H1 (cell line): ENCODE data around the gene AMMECR1L. TPM values are rescaled to one million over a fixed set of nuclear protein-coding genes. Genes with fewer than 3 reads are reported as not detected.

Experiments
- CTCF ChIA-PET: fragments of 300-600 bp; sonication (Branson Sonifier 250); formaldehyde crosslinking; loops from one replicate; lab custom pipeline; 2021; ENCODE audit not compliant: partially characterized antibody; lab: Charles Lee
- POLR2A ChIA-PET: fragments of 300-600 bp; sonication (Branson Sonifier 250); formaldehyde crosslinking; loops from one replicate; lab custom pipeline; 2021; ENCODE audit warnings: inconsistent platforms; ENCODE audit not compliant: partially characterized antibody; lab: Charles Lee
- DNase-seq, 2 experiments: peaks; one replicate each; pipeline versions ENCODE4 v3.0.0 to v3.0.0-alpha.2; 2010 to 2022; ENCODE audit warnings: low spot score in 2 of 2, low read depth in 1 of 2, mixed read lengths in 1 of 2
- FAIRE-seq: peaks from 2 replicates; lab custom pipeline; 2011; peaks lifted over from hg19 to GRCh38; lab: Jason Lieb, UNC
- H2AFZ ChIP-seq: 2 replicates; pipeline ENCODE4 v1.8.1; 2012; ENCODE audit warnings: low read length, inconsistent platforms
- H2AK5ac ChIP-seq: 2 replicates; pipeline ENCODE4 v1.6.1; 2013; ENCODE audit warnings: low read depth, low read length
- H2BK120ac ChIP-seq: replicated peaks from 2 replicates; pipeline ENCODE3; 2013; ENCODE audit warnings: low read depth, low read length, inconsistent platforms
- H2BK12ac ChIP-seq: 2 replicates; pipeline ENCODE4 v1.6.1; 2013; ENCODE audit warnings: low read depth, low read length
- H2BK15ac ChIP-seq: 2 replicates; pipeline ENCODE4 v1.6.1; 2013; ENCODE audit warnings: low read length
- H2BK20ac ChIP-seq: 2 replicates; pipeline ENCODE4 v1.6.1; 2013; ENCODE audit warnings: low read length
- H2BK5ac ChIP-seq: 2 replicates; pipeline ENCODE4 v1.6.1; 2013; ENCODE audit warnings: low read depth, low read length
- H3K14ac ChIP-seq: 2 replicates; pipeline ENCODE4 v1.6.1; 2013; ENCODE audit warnings: inconsistent platforms; ENCODE audit not compliant: insufficient read length
- H3K18ac ChIP-seq: 2 replicates; pipeline ENCODE4 v1.6.1; 2013; ENCODE audit warnings: low read length; ENCODE audit errors: extremely low read depth
- H3K23ac ChIP-seq: 2 replicates; pipeline ENCODE4 v1.6.1; 2013; ENCODE audit warnings: inconsistent platforms; ENCODE audit not compliant: insufficient read length
- H3K23me2 ChIP-seq: 2 replicates; pipeline ENCODE4 v1.6.1; 2013; ENCODE audit warnings: low read depth, low read length
- H3K27ac ChIP-seq: 2 replicates; pipeline ENCODE4 v1.6.1; 2011; ENCODE audit warnings: low read depth, low read length, inconsistent platforms
- H3K27me3 ChIP-seq, 4 experiments: replicated peaks in 1 of 4; 1 replicate in 1 of 4; 2 replicates in 3 of 4; pipeline versions ENCODE4 v1.6.1 to v1.8.1; 2011 to 2013; ENCODE audit warnings: low read length in 3 of 4, mild to moderate bottlenecking in 3 of 4, inconsistent platforms in 2 of 4, mixed read lengths in 2 of 4, moderate library complexity in 1 of 4; ENCODE audit not compliant: control insufficient read depth in 3 of 4, insufficient read depth in 3 of 4; ENCODE audit errors: extremely low read depth in 1 of 4
- H3K36me3 ChIP-seq, 4 experiments: 2 replicates each; pipeline versions ENCODE4 v1.6.1 to v1.8.1; 2011 to 2013; ENCODE audit warnings: mild to moderate bottlenecking in 4 of 4, low read length in 3 of 4, moderate library complexity in 2 of 4, control low read depth in 1 of 4, inconsistent platforms in 1 of 4; ENCODE audit not compliant: insufficient read depth in 4 of 4, control insufficient read depth in 2 of 4
- H3K4ac ChIP-seq: replicated peaks from 2 replicates; pipeline ENCODE3; 2013; ENCODE audit warnings: low read length, low read depth, mixed read lengths, inconsistent platforms; ENCODE audit not compliant: insufficient read length
- H3K4me1 ChIP-seq, 4 experiments: replicated peaks in 1 of 4; 1 replicate in 1 of 4; 2 replicates in 3 of 4; pipeline versions ENCODE4 v1.6.1 to v1.8.1; 2011 to 2013; ENCODE audit warnings: low read length in 3 of 4, inconsistent platforms in 2 of 4, mixed read lengths in 1 of 4; ENCODE audit not compliant: insufficient read depth in 4 of 4, control insufficient read depth in 3 of 4
- H3K4me2 ChIP-seq, 2 experiments: 2 replicates each; pipeline versions ENCODE4 v1.6.1 to v1.8.1; 2011 to 2013; ENCODE audit warnings: low read depth in 2 of 2, low read length in 2 of 2, control low read depth in 1 of 2, inconsistent platforms in 1 of 2, mild to moderate bottlenecking in 1 of 2; ENCODE audit not compliant: insufficient read depth in 1 of 2
- H3K4me3 ChIP-seq, 4 experiments: fragments of 200-600, 300-600 bp in 1 of 4; sonication (generic), shearing (Covaris generic), sonication (Bioruptor Twin) in 1 of 4; 2 replicates each; pipeline versions ENCODE4 v1.5.1 to v1.8.1; 2011 to 2016; ENCODE audit warnings: low read length in 4 of 4, low read depth in 3 of 4, control low read depth in 2 of 4, inconsistent platforms in 2 of 4, mild to moderate bottlenecking in 2 of 4, mixed read lengths in 1 of 4, moderate library complexity in 1 of 4; ENCODE audit not compliant: insufficient read depth in 2 of 4; ENCODE audit errors: extremely low read depth in 1 of 4
- H3K56ac ChIP-seq: replicated peaks from 2 replicates; pipeline ENCODE3; 2013; ENCODE audit warnings: low read depth, mild to moderate bottlenecking, mixed read lengths, low read length, inconsistent platforms; ENCODE audit not compliant: insufficient read length
- H3K79me1 ChIP-seq: 2 replicates; pipeline ENCODE4 v1.6.1; 2013; ENCODE audit warnings: low read depth, low read length, control low read depth
- H3K79me2 ChIP-seq, 2 experiments: 2 replicates each; pipeline versions ENCODE4 v1.6.1 to v1.8.1; 2012 to 2013; ENCODE audit warnings: low read length in 2 of 2, mild to moderate bottlenecking in 2 of 2, inconsistent platforms in 1 of 2; ENCODE audit not compliant: insufficient read depth in 2 of 2, control insufficient read depth in 1 of 2
- H3K9ac ChIP-seq, 4 experiments: replicated peaks in 1 of 4; 1 replicate in 1 of 4; 2 replicates in 3 of 4; pipeline versions ENCODE4 v1.6.1 to v1.8.1; 2011 to 2013; ENCODE audit warnings: low read depth in 3 of 4, low read length in 3 of 4, control low read depth in 2 of 4, mild to moderate bottlenecking in 2 of 4, moderate library complexity in 2 of 4, inconsistent platforms in 1 of 4; ENCODE audit errors: extremely low read depth in 1 of 4
- H3K9me3 ChIP-seq, 2 experiments: 2 replicates each; pipeline versions ENCODE4 v1.6.1 to v1.8.1; 2012 to 2013; ENCODE audit warnings: mild to moderate bottlenecking in 2 of 2, moderate library complexity in 2 of 2, control low read depth in 1 of 2, inconsistent platforms in 1 of 2, low read depth in 1 of 2, low read length in 1 of 2, mixed read lengths in 1 of 2; ENCODE audit not compliant: insufficient read depth in 2 of 2
- H4K20me1 ChIP-seq, 2 experiments: replicated peaks in 1 of 2; 2 replicates each; pipeline versions ENCODE3 to v1.8.1; 2011 to 2013; ENCODE audit warnings: inconsistent platforms in 2 of 2, low read length in 2 of 2, mild to moderate bottlenecking in 1 of 2; ENCODE audit not compliant: insufficient read depth in 2 of 2, control insufficient read depth in 1 of 2
- H4K5ac ChIP-seq: 2 replicates; pipeline ENCODE4 v1.6.1; 2013; ENCODE audit warnings: low read length, low read depth, mixed read lengths, inconsistent platforms; ENCODE audit not compliant: insufficient read length
- H4K8ac ChIP-seq: 2 replicates; pipeline ENCODE4 v1.8.0; 2013; ENCODE audit warnings: mild to moderate bottlenecking, moderate library complexity, low read length, inconsistent platforms; ENCODE audit not compliant: insufficient read depth; ENCODE audit errors: extremely low read depth
- H4K91ac ChIP-seq: replicated peaks from 2 replicates; pipeline ENCODE3; 2013; ENCODE audit warnings: low read length, mixed read lengths, inconsistent platforms; ENCODE audit not compliant: insufficient read length
- GTF2F1 ChIP-seq: IDR thresholded peaks from 2 replicates; pipeline ENCODE4 v1.6.1; 2012; ENCODE audit warnings: low read depth, low read length, improper control_type of control experiment, borderline replicate concordance
- ZNF274 ChIP-seq: IDR thresholded peaks from 2 replicates; pipeline ENCODE4 v1.7.0; 2012; ENCODE audit warnings: low read length, borderline replicate concordance; ENCODE audit errors: extremely low read depth
- WGBS, 2 experiments: shearing (Covaris generic) in 1 of 2; methylation state at CpG; one replicate each; pipeline versions ENCODE4 v1.1.6 to v1.1.7; 2013 to 2015; ENCODE audit warnings: low lambda C conversion rate in 2 of 2, mixed read lengths in 2 of 2, inconsistent platforms in 1 of 2, low coverage in 1 of 2, missing lambda C conversion rate in 1 of 2; ENCODE audit not compliant: insufficient replicate concordance in 2 of 2, insufficient coverage in 1 of 2, insufficient read length in 1 of 2; ENCODE audit errors: extremely low coverage in 1 of 2, missing lambda C conversion rate in 1 of 2; 5-methylcytosine and 5-hydroxymethylcytosine counted together
- polyA plus RNA-seq, 7 experiments: library from polyadenylated mRNA; depleted of rRNA in 3 of 7; stranded (reverse) in 5 of 7; unstranded in 2 of 7; fragments of >200 nt in 5 of 7; fragments of 200-250 nt in 2 of 7; gene quantifications; 1 replicate in 5 of 7; 2 replicates in 1 of 7; 4 replicates in 1 of 7; pipeline versions ENCODE4 v1.2.1 to v1.2.3, GENCODE V29; 2011 to 2013; ENCODE audit warnings: missing spikeins in 2 of 7, mixed read lengths in 2 of 7
- total RNA-seq: library from RNA; stranded (reverse); fragmentation: NEBNext Ultra II Directional; extraction: Animal tissue kit (Norgen Biotek cat#: 25700); gene quantifications from 2 replicates; pipeline ENCODE4 v1.2.1, GENCODE V29; 2021

The AMMECR1L gene
- total and polyA plus RNA-seq, 2 of the 8 experiments (the other 6 are each of a cell fraction or from before 2014, with no cell fraction given) = 10.1 to 18.8 TPM

GRCh38 chr2:127877626-127878025, 8.1 kb downstream of the AMMECR1L start:
- POLR2A ChIA-PET = interaction anchor here (0.5 to 1.0 kb wide), 2 partner anchors 21 to 128 kb away, joined by 3 to 4 read pairs; no protein-coding TSS in a partner anchor

More at GRCh38 chr2:127877626-127878025, 8.1 kb downstream of the AMMECR1L start:
- H4K5ac ChIP-seq = no peak overlapping the region
- no peak overlapping the region for H2AK5ac ChIP-seq
- H3K4me3 ChIP-seq = no peak overlapping the region
- H3K9ac ChIP-seq = no peak overlapping the region
- H3K56ac ChIP-seq = no peak overlapping the region
- CTCF ChIA-PET = interaction anchor here (0.8 kb wide), 1 partner anchor 104 kb away, joined by 3 read pairs; no protein-coding TSS in a partner anchor
- no peak overlapping the region for H3K27ac ChIP-seq
- H4K91ac ChIP-seq = no peak overlapping the region
- H2BK20ac ChIP-seq = no peak overlapping the region
- no peak overlapping the region for H3K4me2 ChIP-seq
- H3K4me1 ChIP-seq = peaks cover 0 to 5% (median 0%) of the 10 kb centered on the region in 4 experiments; a peak in 1 of 7 replicates
- no peak overlapping the region for H3K18ac ChIP-seq
- no peak overlapping the region for H3K4ac ChIP-seq
- H3K9me3 ChIP-seq = no peaks in the 10 kb centered on the region
- peaks cover 6 to 39% (median 19%) of the 10 kb centered on the region in 4 experiments for H3K36me3 ChIP-seq
- 97% methylated on average over 3 of the region's 3 CpGs; no CpG with 5 or more reads in 1 of the 2 experiments for WGBS, 2 experiments
- no peak overlapping the region for H2BK5ac ChIP-seq
- H3K27me3 ChIP-seq = no peaks in the 10 kb centered on the region
- no peak overlapping the region for H4K8ac ChIP-seq
- no peak overlapping the region for H2BK120ac ChIP-seq
- H2BK12ac ChIP-seq = no peak overlapping the region
- peaks cover 9 to 91% of the 10 kb centered on the region in 2 experiments for H3K79me2 ChIP-seq
- no peak overlapping the region for H2AFZ ChIP-seq
- H2BK15ac ChIP-seq = no peak overlapping the region
- H3K79me1 ChIP-seq = peaks cover 15% of the 10 kb centered on the region
- FAIRE-seq = no peak
- no peak overlapping the region for H3K14ac ChIP-seq
- no peak for DNase-seq
- TF ChIP-seq GTF2F1 = no peak
- no peak for TF ChIP-seq ZNF274
- TF ChIP-seq, all 59 proteins: peak for 0
- Histone ChIP-seq H4K20me1 (peaks cover 9 to 13% of the 10 kb centered on the region in 2 experiments), H3K23me2 (no peaks in the 10 kb centered on the region), H3K23ac (no peak overlapping the region)
